ENCODE data around the gene TJP1.
"Not testable (repeated sequence)": the region's sequence is repeated elsewhere in the genome, so short reads cannot be mapped to it uniquely, and the experiment has no call there.

The TJP1 gene

GRCh38 chr15:29681166-29681845 lies 141.0 kb downstream of the TJP1 start:
- DNase-seq (ENCODE audit: low read depth), result no peak

DNA sequence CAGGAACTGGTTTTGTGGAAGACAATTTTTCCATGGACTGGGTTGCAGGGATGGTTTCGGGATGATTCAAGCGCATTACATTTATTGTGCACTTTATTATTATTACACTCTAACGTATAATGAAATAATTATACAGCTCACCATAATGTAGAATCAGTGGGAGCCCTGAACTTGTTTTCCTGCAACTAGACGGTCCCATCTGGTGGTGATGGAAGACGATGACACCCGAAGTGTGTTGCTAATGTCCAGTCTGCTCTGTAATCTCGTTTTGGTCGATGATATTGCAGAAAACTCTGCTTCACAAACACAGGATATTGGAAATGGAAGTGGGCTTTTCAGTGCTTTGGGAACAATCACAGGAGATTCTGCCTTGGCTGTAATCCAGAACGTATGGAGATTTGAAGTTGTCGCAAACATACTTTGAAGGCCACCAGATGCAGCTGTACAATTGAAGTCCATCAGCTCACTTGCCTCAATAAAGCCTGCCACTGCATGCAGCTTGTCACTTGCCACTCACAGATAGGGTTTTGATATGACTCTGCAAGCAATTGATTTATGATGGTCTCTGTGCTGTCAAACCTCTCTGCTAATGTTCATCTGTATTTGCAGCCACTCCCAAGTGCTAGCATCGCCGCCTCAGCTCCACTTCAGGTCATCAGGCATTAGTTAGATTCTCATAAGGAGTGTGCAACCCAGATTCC lies 141.7 kb downstream of the TJP1 start:
- no peak for DNase-seq (ENCODE audit: low read depth)

DNA sequence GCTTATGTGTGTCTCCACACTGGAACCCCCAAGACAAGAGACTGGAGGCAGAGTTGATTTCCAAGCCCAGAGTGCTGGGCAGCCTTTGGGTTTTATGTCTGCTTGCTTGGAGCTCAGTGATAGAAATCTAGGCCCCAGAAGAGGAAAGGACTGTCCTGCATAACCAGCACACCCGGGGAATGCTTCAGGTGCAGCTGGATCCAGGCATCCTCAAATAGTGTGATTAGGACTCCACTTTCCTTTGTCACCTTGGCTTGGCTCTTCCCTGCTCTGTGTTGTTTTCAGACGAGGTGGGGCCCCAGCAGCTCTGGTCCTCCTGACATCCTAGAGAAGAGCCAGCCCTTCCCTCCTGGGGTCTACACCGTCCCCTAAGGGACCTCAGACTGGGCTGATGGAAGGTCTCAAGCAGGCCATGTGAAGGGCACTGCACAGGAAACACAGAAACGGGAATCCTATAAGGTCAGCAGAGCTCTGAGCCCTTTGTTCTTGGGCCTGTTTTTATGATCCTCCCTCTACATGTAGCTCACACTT lies 143.7 kb downstream of the TJP1 start:
- no peak for DNase-seq (ENCODE audit: low read depth)

- no peak for DNase-seq (ENCODE audit: low read depth)
These were observed 144.3 kb downstream of the TJP1 start for GRCh38 chr15:29677871-29678461.

GRCh38 chr15:29677455-29677854 lies 144.8 kb downstream of the TJP1 start:
- DNase-seq (ENCODE audit: low read depth), result no peak

- DNase-seq (ENCODE audit: low read depth), result no peak
These were observed 145.3 kb downstream of the TJP1 start for GRCh38 chr15:29676961-29677402.

DNA sequence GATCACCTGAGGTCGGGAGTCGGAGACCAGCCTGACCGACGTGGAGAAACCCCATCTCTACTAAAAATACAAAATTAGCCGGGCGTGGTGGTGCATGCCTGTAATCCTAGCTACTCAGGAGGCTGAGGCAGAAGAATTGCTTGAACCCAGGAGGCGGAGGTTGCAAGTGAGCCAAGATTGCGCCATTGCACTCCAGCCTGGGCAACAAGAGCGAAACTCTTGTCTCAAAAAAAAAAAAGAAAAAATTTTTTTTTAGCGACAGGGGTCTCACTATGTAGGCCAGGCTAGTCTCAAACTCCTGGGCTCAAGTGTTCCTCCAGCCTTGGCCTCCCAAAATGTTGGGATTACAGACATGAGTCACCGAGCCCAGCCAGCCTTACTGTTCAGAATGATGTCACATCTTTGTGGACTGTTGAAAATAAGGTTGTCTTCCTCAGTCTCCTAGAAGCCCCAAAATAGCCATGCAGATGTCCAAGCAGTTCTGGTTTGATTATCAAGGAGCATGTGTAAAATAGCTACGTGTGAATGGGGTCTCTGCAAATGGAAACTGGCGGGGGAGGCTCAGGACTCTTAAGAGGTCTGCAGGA lies 145.8 kb downstream of the TJP1 start:
- DNase-seq (ENCODE audit: low read depth), result not testable (repeated sequence)

DNA sequence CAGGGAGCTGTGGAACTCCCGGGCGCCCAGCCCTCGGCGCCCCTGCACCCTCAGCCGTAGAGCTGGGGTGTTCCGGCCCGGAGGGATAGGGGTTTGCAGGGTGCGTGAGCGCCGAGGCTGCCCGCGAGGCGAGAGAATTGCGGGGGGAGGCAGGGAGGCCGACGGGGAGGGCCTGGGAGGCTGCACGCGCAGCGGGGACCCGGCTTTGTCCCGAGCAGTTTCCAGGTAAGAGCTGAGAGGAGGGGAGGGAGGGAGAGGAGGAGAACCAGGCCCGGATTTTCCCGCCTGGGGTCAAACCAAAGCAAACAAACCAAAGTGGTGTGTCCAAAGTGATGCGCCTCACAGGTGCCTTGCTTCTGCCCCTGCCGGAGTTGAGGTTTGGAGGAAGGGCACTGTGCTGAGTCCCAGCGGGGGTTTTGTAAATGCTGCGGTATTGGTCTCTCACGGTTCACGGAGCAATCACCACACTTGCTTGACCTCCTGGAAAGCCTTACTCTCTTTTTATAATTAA lies 146.4 kb downstream of the TJP1 start:
- no peak for DNase-seq (ENCODE audit: low read depth)

GRCh38 chr15:29674661-29675533 lies 147.4 kb downstream of the TJP1 start:
- no peak for DNase-seq (ENCODE audit: low read depth)

GRCh38 chr15:29672923-29673809 lies 149.1 kb downstream of the TJP1 start:
- DNase-seq (ENCODE audit: low read depth), result no peak

DNA sequence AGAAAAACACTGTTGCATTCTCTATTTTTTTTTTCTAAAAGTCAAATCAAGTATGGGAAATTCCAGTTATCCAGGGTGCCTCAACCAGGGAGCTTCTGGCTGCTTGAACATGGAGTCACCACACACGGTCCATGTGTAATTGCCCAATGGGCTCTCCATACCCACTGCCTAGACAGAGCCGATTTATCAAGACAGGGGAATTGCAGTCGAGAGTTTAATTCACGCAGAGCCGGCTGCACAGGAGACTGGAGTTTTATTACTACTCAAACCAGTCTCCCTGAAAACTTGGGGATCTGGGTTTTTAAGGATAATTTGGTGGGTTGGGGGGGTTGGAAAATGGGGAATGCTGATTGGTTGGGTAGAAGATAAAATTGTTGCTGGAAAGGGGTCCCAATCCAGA lies 149.8 kb downstream of the TJP1 start:
- no peak for DNase-seq (ENCODE audit: low read depth)

DNA sequence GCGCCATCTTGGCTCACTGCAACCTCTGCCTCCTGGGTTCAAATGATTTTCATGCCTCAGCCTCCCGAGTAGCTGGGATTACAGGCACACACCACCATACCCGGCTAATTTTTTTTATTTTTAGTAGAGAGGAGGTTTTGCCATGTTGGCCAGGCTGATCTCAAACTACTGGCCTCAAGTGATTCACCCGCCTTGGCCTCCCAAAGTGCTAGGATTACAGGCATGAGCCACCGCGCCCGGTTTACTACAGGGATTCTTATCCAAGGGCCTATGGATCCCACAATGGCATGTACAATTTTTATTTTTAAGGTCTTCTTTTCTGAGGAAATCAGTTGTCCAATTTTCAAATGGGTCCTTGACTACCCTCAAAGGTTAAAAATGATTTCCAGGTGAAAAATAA lies 150.2 kb downstream of the TJP1 start:
- not testable (repeated sequence) for DNase-seq (ENCODE audit: low read depth)

DNA sequence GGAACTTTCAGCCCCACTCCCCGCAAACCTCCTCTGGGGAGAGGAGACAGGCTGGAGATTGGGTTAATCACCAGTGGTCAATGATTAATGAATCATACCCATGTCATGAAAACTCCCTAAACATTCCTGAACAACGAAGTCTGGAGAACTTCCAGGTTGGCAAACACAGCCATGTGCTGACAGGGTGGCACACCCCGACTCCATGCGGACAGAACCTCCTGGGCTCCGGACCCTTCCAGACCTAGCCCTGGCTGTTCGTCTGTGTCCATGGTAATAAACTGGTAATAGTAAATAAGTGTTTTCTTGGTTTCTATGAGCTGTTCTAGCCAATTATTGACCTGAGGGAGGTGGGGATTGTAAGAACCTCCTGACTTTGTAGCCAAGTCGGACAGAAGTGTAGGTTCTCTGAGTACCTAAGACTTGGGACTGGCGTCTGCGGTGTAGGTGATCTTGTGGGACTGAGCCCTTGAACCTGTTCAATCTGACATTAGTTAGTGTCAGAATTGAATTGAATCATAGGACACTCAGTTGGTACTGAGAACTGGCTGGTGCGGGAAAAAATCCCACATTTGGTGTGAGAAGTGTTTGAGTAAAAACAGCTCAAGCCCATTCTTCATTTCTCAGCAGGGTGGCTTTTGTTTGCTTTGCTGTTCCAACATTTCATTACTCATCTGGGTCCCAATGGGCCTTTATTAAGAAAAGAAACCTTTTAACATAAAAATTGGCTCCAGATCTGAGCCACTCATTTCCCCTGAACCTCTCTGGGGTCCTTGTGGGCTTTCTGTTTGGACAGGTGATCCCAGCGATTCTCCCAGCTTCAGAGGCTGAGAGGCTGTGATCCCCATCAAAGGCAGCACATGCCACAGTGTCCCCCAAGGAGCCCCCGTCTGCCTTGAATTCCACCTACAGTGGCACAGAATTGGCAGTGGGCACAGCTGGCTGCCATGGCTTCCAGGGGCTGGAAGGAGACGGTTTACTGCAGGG lies 151.0 kb downstream of the TJP1 start:
- DNase-seq (ENCODE audit: low read depth), result no peak

DNA sequence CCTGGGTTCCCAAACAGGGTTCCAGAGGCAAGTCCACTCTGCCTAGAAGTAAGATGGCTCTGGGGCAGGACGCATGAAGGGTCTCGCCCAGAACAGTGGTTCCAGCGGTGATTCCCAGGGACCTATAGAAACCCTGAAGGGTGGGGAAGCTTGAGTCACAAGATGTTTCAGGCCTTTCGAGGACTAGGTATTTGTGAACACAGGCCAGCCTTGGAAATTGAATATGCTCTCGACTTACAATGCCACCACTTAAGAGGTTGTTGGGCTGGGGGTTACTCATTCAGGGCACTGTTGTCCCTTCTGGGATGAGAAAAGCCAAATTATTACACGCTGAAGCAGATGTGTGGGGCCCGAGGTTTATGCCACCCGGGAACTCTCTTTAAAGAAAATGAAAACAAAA lies 152.0 kb downstream of the TJP1 start:
- DNase-seq (ENCODE audit: low read depth), result no peak

DNA sequence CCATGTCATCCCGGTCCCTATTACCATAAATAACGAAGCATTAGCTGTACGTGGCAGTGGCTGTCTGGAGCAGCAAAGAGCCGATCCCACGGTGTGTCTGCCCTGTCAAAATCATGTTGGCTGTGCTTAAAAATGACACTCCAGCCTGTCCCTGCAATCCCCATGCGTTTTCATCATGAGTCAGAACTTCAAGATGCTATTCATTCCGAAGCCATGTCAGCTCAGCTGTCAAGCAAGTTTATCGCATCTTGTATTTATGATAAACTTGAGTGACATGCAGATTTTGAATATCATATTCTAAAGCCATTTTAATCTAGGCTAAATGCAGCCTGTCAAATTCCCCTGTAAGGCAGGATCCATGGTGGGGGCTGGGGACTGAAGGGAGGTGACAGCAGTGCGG lies 152.4 kb downstream of the TJP1 start:
- DNase-seq (ENCODE audit: low read depth), result no peak

GRCh38 chr15:29668120-29668602 lies 154.1 kb downstream of the TJP1 start:
- no peak for DNase-seq (ENCODE audit: low read depth)

GRCh38 chr15:29666241-29666640 lies 156.0 kb downstream of the TJP1 start:
- DNase-seq (ENCODE audit: low read depth), result no peak

DNA sequence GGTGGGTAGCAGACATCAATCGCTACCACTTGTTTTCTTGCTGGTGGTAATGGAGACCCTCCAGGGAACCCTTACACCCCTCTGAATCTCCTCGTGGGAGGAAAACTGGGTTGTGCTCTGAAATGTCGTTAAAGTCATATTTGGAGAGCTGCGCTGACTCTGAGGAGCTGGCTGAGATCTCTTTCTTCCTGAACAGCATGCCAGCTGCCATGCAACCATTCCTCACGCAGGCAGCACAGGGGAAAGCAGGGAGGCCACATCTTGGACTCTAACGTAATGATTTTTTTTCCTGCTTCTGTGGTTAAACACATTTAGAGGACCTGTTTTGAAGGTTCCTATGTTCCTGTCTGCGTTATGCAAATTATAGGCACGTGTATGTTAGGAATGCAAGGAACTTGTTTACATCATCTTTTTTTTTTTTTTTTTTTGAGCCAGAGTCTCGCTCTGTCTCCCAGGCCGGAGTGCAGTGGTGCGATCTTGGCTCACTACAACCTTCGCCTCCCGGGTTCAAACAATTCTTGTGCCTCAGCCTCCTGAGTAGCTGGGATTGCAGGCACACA lies 156.7 kb downstream of the TJP1 start:
- no peak for DNase-seq (ENCODE audit: low read depth)

DNA sequence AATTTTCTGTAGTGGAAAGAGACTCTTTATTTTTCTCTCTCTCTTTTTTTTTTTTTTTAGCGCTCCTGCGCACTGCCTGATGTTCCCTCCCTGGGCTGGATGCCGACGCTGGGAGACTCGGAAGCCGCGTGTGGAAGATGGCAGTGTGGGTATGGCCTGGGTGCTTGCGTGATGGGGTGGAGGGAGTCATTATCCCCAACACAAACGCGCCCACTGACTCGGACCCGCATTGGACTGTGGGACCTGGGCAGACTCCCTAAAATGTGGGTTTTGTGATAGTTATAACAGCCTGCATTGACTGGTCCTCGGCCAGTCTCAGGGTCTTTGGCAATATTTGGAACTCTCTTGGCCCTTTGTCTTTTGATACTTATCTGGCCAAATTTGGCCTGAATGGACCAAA lies 157.9 kb downstream of the TJP1 start:
- DNase-seq (ENCODE audit: low read depth), result no peak
